CD4-positive, alpha-beta T cell treated with Interleukin-17A for 4 hours (primary cell): Measurements from ENCODE around the gene CCDC32.

ENCODE experiments used
- DNase-seq: peaks from one replicate; pipeline ENCODE4 v3.0.0-alpha.2; 2020; ENCODE audit warnings: mixed read lengths

The CCDC32 gene

GRCh38 chr15:40511472-40512133, 53.2 kb downstream of the CCDC32 start:
- peak; percentile 7 for DNase-seq

- no peak for DNase-seq
These were observed 53.8 kb downstream of the CCDC32 start for GRCh38 chr15:40511093-40511471.

GRCh38 chr15:40510201-40510600, 54.6 kb downstream of the CCDC32 start:
- DNase-seq = no peak

DNA sequence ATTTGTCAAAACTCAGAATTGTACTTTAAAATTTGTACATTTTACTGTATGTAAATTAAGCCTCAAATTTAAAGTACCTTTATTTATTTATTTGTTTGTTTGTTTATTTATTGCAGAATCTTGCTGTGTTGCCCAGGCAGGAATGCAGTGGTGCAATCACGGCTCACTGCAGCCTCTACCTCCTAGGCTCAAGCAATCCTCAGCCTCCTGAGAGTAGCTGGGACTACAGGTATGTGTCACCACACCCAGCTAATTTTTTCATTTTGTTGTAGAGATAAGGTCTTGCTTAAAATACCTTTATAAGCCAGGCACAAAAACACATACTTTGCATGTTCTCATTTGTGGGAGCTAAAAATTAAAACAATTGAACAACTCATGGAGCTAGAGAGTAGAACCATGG, 56.6 kb downstream of the CCDC32 start:
- DNase-seq = no peak

- DNase-seq = peak; percentile 80
These were observed 57.8 kb downstream of the CCDC32 start for GRCh38 chr15:40506964-40507571.
